Measurements from ENCODE around the gene KSR1.

DNA sequence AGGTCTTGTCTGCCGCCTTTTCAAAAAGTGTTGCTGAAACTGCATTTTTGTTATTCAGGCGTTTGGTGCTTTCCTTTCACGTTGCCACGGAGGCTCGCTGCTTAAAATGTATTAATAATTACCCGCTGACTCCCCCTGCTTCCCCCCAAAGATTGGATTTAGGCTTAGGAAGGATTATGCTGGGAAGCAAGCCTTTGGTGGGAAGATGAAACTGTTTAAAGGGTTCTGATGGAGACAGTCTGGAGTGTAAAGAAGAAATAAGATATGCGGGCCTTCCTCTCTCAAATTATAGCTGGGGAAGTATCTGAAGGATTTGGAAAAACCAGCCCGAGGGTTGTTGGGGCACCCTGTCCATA, 1.1 kb downstream of the KSR1 start:
- TF ChIP-seq CTCF (IDR thresholded peaks at IDR 0.05 in 4 of 5, conservative IDR thresholded peaks at IDR 0.05 in 1 of 5) (no peak), POLR2A (IDR thresholded peaks at IDR 0.05) (no peak)

Data from gastrocnemius medialis (tissue), 4 donors.